Neutrophil (primary cell): Measurements from ENCODE around the gene HAUS3.

Experiments used
- H3K27ac ChIP-seq: fragments of 200-600 bp; sonication (generic); 2 replicates; pipeline ENCODE4 v1.5.1; 2016; ENCODE audit warnings: mild to moderate bottlenecking, moderate library complexity
- H3K27me3 ChIP-seq: fragments of 200-600 bp; sonication (generic); 2 replicates; pipeline ENCODE4 v1.6.0; 2016; ENCODE audit warnings: mild to moderate bottlenecking
- H3K36me3 ChIP-seq: fragments of 200-600 bp; sonication (generic); 2 replicates; pipeline ENCODE4 v1.5.1; 2017
- H3K4me1 ChIP-seq, 2 experiments: fragments of 200-600 bp in 1 of 2; sonication (generic) in 1 of 2; 1 replicate in 1 of 2; 2 replicates in 1 of 2; pipeline versions ENCODE4 v1.5.1 to v1.6.1; 2013 to 2016; ENCODE audit warnings: low read depth in 1 of 2, low read length in 1 of 2, mild to moderate bottlenecking in 1 of 2, moderate library complexity in 1 of 2; ENCODE audit not compliant: control insufficient read depth in 1 of 2, insufficient read depth in 1 of 2
- H3K4me3 ChIP-seq, 2 experiments: fragments of 200-600 bp in 1 of 2; sonication (generic) in 1 of 2; 1 replicate in 1 of 2; 2 replicates in 1 of 2; pipeline ENCODE4 v1.5.1; 2013 to 2016; ENCODE audit warnings: low read depth in 1 of 2, low read length in 1 of 2, mild to moderate bottlenecking in 1 of 2, moderate library complexity in 1 of 2
- H3K9me3 ChIP-seq: fragments of 200-600 bp; sonication (generic); 2 replicates; pipeline ENCODE4 v1.5.1; 2016
- CTCF ChIP-seq: fragments of 200-600 bp; sonication (generic); IDR thresholded peaks from 2 replicates; pipeline ENCODE4 v1.5.1; 2016; ENCODE audit warnings: antibody characterized with exemption

HAUS3 gene

GRCh38 chr4:2241410-2242353 lies at the start of gene HAUS3, which contains the start of gene POLN:
Gene HAUS3, minus strand, starts transcription at chr4:2242121. Its CDS starts 1,175 bp downstream, at chr4:2240946.
Gene POLN, minus strand, starts transcription at chr4:2242121. Its CDS starts 12,890 bp downstream, at chr4:2229231.
- Histone ChIP-seq H3K4me1 (peaks cover 24 to 35% of the 10 kb centered on the region in 2 experiments), H3K27ac (peak within 1 kb of the TSS; percentile 90), H3K27me3 (no peaks in the 10 kb centered on the region), H3K9me3 (no peaks in the 10 kb centered on the region), H3K36me3 (peaks cover 2% of the 10 kb centered on the region), H3K4me3 (peak within 1 kb of the TSS; percentile 82 to 97)
- peak; percentile 51 for TF ChIP-seq CTCF

GRCh38 chr4:2290974-2291704 lies 49.2 kb upstream of the HAUS3 start:
- H3K36me3 ChIP-seq = no peaks in the 10 kb centered on the region
- H3K4me1 ChIP-seq = no peaks in the 10 kb centered on the region
- no peak overlapping the region for H3K27ac ChIP-seq
- H3K4me3 ChIP-seq = no peak overlapping the region
- peaks cover 36% of the 10 kb centered on the region for H3K27me3 ChIP-seq
- no peaks in the 10 kb centered on the region for H3K9me3 ChIP-seq
- TF ChIP-seq CTCF = no peak

GRCh38 chr4:2290488-2290887 lies 48.6 kb upstream of the HAUS3 start:
- Histone ChIP-seq H3K9me3 (no peaks in the 10 kb centered on the region), H3K27ac (no peak overlapping the region), H3K4me3 (no peak overlapping the region), H3K36me3 (no peaks in the 10 kb centered on the region), H3K4me1 (no peaks in the 10 kb centered on the region), H3K27me3 (peaks cover 32% of the 10 kb centered on the region)
- no peak for TF ChIP-seq CTCF

- peaks cover 28% of the 10 kb centered on the region for H3K27me3 ChIP-seq
- no peaks in the 10 kb centered on the region for H3K9me3 ChIP-seq
- no peak overlapping the region for H3K4me3 ChIP-seq
- H3K27ac ChIP-seq = no peak overlapping the region
- H3K4me1 ChIP-seq = no peaks in the 10 kb centered on the region
- no peaks in the 10 kb centered on the region for H3K36me3 ChIP-seq
- TF ChIP-seq CTCF = no peak
Observed at GRCh38 chr4:2289955-2290333, 48.0 kb upstream of the HAUS3 start.

GRCh38 chr4:2289311-2289954 lies 47.5 kb upstream of the HAUS3 start:
- no peaks in the 10 kb centered on the region for H3K9me3 ChIP-seq
- no peak for TF ChIP-seq CTCF
- no peaks in the 10 kb centered on the region for H3K4me1 ChIP-seq
- H3K4me3 ChIP-seq = no peak overlapping the region
- no peak overlapping the region for H3K27ac ChIP-seq
- peaks cover 28% of the 10 kb centered on the region for H3K27me3 ChIP-seq
- H3K36me3 ChIP-seq = no peaks in the 10 kb centered on the region
